DMS 273 (cell line): ENCODE results near the gene CAAP1.
"Not testable (repeated sequence)": the region's sequence is repeated elsewhere in the genome, so short reads cannot be mapped to it uniquely, and the experiment has no call there.

Experiments
- DNase-seq: peaks from one replicate; lab custom pipeline; 2025; ENCODE audit not compliant: unreplicated experiment; lab: John Stamatoyannopoulos, UW

Gene CAAP1

GRCh38 chr9:26892251-26893029, at the start of gene CAAP1:
Gene CAAP1 (minus strand): TSS chr9:26892802. CDS start chr9:26892715, 87 bp downstream.
- peak; percentile 97 for DNase-seq

GRCh38 chr9:26940779-26941178, 48.2 kb upstream of the CAAP1 start:
- DNase-seq, result no peak

GRCh38 chr9:26939955-26940711, 47.5 kb upstream of the CAAP1 start:
- DNase-seq, result no peak

GRCh38 chr9:26937816-26938371, 45.3 kb upstream of the CAAP1 start:
- DNase-seq, result no peak

GRCh38 chr9:26935847-26936246, 43.2 kb upstream of the CAAP1 start:
- no peak for DNase-seq

- no peak for DNase-seq
Measured at GRCh38 chr9:26928902-26929495, 36.4 kb upstream of the CAAP1 start.

- no peak for DNase-seq
Measured at GRCh38 chr9:26925609-26926008, 33.0 kb upstream of the CAAP1 start.

GRCh38 chr9:26919698-26920097, 27.1 kb upstream of the CAAP1 start:
- no peak for DNase-seq

- no peak for DNase-seq
Measured at GRCh38 chr9:26913138-26913668, 20.6 kb upstream of the CAAP1 start.

- no peak for DNase-seq
Measured at GRCh38 chr9:26904671-26905070, 12.1 kb upstream of the CAAP1 start.

GRCh38 chr9:26904070-26904469, 11.5 kb upstream of the CAAP1 start:
- no peak for DNase-seq

- peak; percentile 31 for DNase-seq
Measured at GRCh38 chr9:26893030-26893676, 551 bp upstream of the CAAP1 start.

GRCh38 chr9:26891726-26892125, 876 bp downstream of the CAAP1 start:
- DNase-seq, result peak; percentile 45

- no peak for DNase-seq
Measured at GRCh38 chr9:26888271-26888670, 4.3 kb downstream of the CAAP1 start.

GRCh38 chr9:26882154-26882553, 10.4 kb downstream of the CAAP1 start:
- DNase-seq, result no peak

GRCh38 chr9:26880262-26880661, 12.3 kb downstream of the CAAP1 start:
- no peak for DNase-seq

GRCh38 chr9:26875155-26875554, 17.4 kb downstream of the CAAP1 start:
- DNase-seq, result not testable (repeated sequence)

- no peak for DNase-seq
Measured at GRCh38 chr9:26870292-26870691, 22.3 kb downstream of the CAAP1 start.

- peak; percentile 19 for DNase-seq
Measured at GRCh38 chr9:26863074-26863473, 29.5 kb downstream of the CAAP1 start.

- DNase-seq, result peak; percentile 69
Measured at GRCh38 chr9:26856413-26857032, 36.1 kb downstream of the CAAP1 start.
